ENCODE results near the gene GRK2.

GRCh38 chr11:67300756-67301312 lies 34.6 kb downstream of the GRK2 start:
- TF ChIP-seq EZH2phosphoT487 (IDR thresholded peaks at IDR 0.05; ENCODE audit: borderline replicate concordance, low read depth, low read length), result no peak
- TF ChIP-seq, protein P1, sequence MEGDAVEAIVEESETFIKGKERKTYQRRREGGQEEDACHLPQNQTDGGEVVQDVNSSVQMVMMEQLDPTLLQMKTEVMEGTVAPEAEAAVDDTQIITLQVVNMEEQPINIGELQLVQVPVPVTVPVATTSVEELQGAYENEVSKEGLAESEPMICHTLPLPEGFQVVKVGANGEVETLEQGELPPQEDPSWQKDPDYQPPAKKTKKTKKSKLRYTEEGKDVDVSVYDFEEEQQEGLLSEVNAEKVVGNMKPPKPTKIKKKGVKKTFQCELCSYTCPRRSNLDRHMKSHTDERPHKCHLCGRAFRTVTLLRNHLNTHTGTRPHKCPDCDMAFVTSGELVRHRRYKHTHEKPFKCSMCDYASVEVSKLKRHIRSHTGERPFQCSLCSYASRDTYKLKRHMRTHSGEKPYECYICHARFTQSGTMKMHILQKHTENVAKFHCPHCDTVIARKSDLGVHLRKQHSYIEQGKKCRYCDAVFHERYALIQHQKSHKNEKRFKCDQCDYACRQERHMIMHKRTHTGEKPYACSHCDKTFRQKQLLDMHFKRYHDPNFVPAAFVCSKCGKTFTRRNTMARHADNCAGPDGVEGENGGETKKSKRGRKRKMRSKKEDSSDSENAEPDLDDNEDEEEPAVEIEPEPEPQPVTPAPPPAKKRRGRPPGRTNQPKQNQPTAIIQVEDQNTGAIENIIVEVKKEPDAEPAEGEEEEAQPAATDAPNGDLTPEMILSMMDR (conservative IDR thresholded peaks at IDR 0.05; ENCODE audit: low read length), result no peak
